ENCODE results near the gene DNAJC15.

GRCh38 chr13:43129066-43129465 lies 105.7 kb downstream of the DNAJC15 start:
- TF ChIP-seq, protein P1, sequence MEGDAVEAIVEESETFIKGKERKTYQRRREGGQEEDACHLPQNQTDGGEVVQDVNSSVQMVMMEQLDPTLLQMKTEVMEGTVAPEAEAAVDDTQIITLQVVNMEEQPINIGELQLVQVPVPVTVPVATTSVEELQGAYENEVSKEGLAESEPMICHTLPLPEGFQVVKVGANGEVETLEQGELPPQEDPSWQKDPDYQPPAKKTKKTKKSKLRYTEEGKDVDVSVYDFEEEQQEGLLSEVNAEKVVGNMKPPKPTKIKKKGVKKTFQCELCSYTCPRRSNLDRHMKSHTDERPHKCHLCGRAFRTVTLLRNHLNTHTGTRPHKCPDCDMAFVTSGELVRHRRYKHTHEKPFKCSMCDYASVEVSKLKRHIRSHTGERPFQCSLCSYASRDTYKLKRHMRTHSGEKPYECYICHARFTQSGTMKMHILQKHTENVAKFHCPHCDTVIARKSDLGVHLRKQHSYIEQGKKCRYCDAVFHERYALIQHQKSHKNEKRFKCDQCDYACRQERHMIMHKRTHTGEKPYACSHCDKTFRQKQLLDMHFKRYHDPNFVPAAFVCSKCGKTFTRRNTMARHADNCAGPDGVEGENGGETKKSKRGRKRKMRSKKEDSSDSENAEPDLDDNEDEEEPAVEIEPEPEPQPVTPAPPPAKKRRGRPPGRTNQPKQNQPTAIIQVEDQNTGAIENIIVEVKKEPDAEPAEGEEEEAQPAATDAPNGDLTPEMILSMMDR (IDR thresholded peaks at IDR 0.05) = no peak
- no peak for TF ChIP-seq POLR2A (IDR thresholded peaks at IDR 0.05)

Measured in thyroid gland (tissue), 4 donors.